Thyroid gland (tissue), 4 donors: Measurements from ENCODE around the gene MS4A14. TPM values are rescaled to one million over a fixed set of nuclear protein-coding genes. Genes with fewer than 3 reads are reported as not detected.

Experiments used
- DNase-seq, 2 donors: peaks; one replicate each; pipeline ENCODE4 v3.0.0-alpha.2; 2019
- H3K27ac ChIP-seq, 3 donors: fragments of 200-600 bp; sonication (generic); 1 replicate in 2 of 3; 2 replicates in 1 of 3; pipeline ENCODE4 v1.5.1; 2016 to 2019; ENCODE audit warnings: mild to moderate bottlenecking in 1 of 3, moderate library complexity in 1 of 3
- H3K27me3 ChIP-seq: fragments of 200-600 bp; sonication (generic); one replicate; pipeline ENCODE4 v1.5.1; 2019
- H3K36me3 ChIP-seq, 2 donors: fragments of 200-600 bp; sonication (generic); one replicate each; pipeline ENCODE4 v1.5.1; 2016 to 2019
- H3K4me1 ChIP-seq, 2 donors: fragments of 200-600 bp; sonication (generic); one replicate each; pipeline ENCODE4 v1.5.1; 2017 to 2019
- H3K4me3 ChIP-seq, 3 donors: fragments of 200-600 bp; sonication (generic); replicated peaks in 1 of 3; 1 replicate in 2 of 3; 2 replicates in 1 of 3; pipeline ENCODE4 v1.5.1; 2016; ENCODE audit warnings: mild to moderate bottlenecking in 1 of 3
- H3K9me3 ChIP-seq: fragments of 200-600 bp; sonication (generic); one replicate; pipeline ENCODE4 v1.5.1; 2017
- POLR2A ChIP-seq, 2 donors: fragments of 450-650 bp; IDR thresholded peaks; one replicate each; pipeline ENCODE4 v1.6.1; 2017; ENCODE audit warnings: antibody characterized with exemption in 2 of 2, mild to moderate bottlenecking in 2 of 2, moderate library complexity in 1 of 2
- WGBS, 2 donors: methylation state at CpG; one replicate each; pipeline ENCODE4 v1.1.5; 2017; 5-methylcytosine and 5-hydroxymethylcytosine counted together
- intact Hi-C: fragments of 100-400 bp; cut with DNase I; formaldehyde crosslinking; loops from one replicate; pipeline ENCODE4 v1.15.1; 2023
- total RNA-seq, 4 donors: library from RNA; depleted of rRNA; stranded (reverse); fragments of >200 nt; gene quantifications; one replicate each; pipeline ENCODE4 v1.2.3, GENCODE V29; 2016
- TF ChIP-seq, protein P1 (sequence below), 6 experiments: fragments of 200-600 bp in 3 of 6; fragments of 450-650 bp in 3 of 6; sonication (generic) in 3 of 6; IDR thresholded peaks; one replicate each; pipeline ENCODE4 v1.5.1; 2016 to 2019; ENCODE audit warnings: antibody characterized with exemption in 6 of 6, mild to moderate bottlenecking in 2 of 6, inconsistent platforms in 1 of 6, moderate library complexity in 1 of 6

MS4A14 gene
- total RNA-seq, 4 donors from 2014 or later = 0.49 to 1.6 (median 0.92) TPM

DNA sequence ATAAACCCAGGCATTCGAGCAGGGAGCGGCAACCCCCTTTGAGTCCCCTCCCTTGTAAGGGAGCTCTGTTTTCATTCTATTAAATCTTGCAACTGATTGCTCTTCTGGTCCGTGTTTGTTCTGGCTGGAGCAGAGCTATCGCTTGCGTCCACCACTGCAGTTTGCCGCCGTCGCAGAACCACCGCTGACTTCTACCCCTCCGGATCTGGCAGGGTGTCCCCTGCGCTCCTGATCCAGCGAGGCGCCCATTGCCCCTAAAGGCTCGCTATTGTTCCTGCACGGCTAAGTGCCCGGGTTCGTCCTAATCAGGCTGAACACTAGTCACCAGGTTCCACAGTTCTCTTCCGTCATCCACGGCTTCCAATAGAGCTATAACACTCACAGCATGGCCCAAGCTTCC is 28.4 kb upstream of the MS4A14 start:
- no peak for DNase-seq
- WGBS, 2 donors = 94 to 95% methylated on average over 19 of the region's 19 CpGs
- Histone ChIP-seq H3K36me3 (no peaks in the 10 kb centered on the region), H3K9me3 (no peaks in the 10 kb centered on the region), H3K27me3 (no peaks in the 10 kb centered on the region), H3K27ac (no peak overlapping the region), H3K4me1 (no peaks in the 10 kb centered on the region), H3K4me3 (no peak overlapping the region)
- TF ChIP-seq, protein P1, sequence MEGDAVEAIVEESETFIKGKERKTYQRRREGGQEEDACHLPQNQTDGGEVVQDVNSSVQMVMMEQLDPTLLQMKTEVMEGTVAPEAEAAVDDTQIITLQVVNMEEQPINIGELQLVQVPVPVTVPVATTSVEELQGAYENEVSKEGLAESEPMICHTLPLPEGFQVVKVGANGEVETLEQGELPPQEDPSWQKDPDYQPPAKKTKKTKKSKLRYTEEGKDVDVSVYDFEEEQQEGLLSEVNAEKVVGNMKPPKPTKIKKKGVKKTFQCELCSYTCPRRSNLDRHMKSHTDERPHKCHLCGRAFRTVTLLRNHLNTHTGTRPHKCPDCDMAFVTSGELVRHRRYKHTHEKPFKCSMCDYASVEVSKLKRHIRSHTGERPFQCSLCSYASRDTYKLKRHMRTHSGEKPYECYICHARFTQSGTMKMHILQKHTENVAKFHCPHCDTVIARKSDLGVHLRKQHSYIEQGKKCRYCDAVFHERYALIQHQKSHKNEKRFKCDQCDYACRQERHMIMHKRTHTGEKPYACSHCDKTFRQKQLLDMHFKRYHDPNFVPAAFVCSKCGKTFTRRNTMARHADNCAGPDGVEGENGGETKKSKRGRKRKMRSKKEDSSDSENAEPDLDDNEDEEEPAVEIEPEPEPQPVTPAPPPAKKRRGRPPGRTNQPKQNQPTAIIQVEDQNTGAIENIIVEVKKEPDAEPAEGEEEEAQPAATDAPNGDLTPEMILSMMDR (IDR thresholded peaks at IDR 0.05) = no peak
- TF ChIP-seq POLR2A (IDR thresholded peaks at IDR 0.05) = no peak
- intact Hi-C loops = no loop called here

DNA sequence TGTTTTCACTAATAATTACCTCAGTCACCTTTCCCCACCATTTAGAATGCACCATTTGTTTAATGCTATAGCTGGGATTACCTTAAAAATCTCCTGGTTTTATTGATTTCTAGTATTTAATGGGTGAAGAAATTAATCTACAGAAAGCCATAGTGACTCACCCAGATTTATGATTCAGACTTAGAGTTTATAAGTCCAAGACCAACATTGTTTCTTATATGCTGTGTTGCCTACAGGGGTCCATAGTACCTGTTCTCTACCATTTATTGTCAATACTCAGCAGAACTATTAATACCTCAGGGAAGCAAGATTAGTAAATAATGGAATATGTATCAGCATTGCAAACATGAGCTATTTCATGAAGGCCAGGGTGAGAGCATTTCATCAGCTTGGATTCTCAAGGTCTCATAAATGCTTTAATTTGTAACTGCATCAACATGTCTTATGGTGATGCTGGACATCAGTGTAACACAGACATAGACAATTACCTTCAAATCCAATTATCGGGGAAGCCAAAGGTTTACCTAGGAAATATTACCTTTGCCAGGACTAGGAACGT is 25.9 kb upstream of the MS4A14 start:
- intact Hi-C loops = no loop called here
- no peak for TF ChIP-seq POLR2A (IDR thresholded peaks at IDR 0.05)
- TF ChIP-seq, protein P1 (IDR thresholded peaks at IDR 0.05) = no peak
- Histone ChIP-seq H3K27me3 (no peaks in the 10 kb centered on the region), H3K4me1 (no peaks in the 10 kb centered on the region), H3K9me3 (no peaks in the 10 kb centered on the region), H3K4me3 (no peak overlapping the region), H3K36me3 (no peaks in the 10 kb centered on the region), H3K27ac (no peak overlapping the region)
- 48 to 53% methylated on average over 2 of the region's 2 CpGs for WGBS, 2 donors
- DNase-seq = no peak

- H3K27ac ChIP-seq = no peak overlapping the region
- no peaks in the 10 kb centered on the region for H3K9me3 ChIP-seq
- no peak for TF ChIP-seq POLR2A (IDR thresholded peaks at IDR 0.05)
- TF ChIP-seq, protein P1 (IDR thresholded peaks at IDR 0.05) = no peak
- H3K27me3 ChIP-seq = no peaks in the 10 kb centered on the region
- H3K4me1 ChIP-seq = no peaks in the 10 kb centered on the region
- DNase-seq = no peak
- no peaks in the 10 kb centered on the region for H3K36me3 ChIP-seq
- intact Hi-C loops = no loop called here
- 42 to 46% methylated on average over 5 of the region's 5 CpGs for whole genome bisulfite sequencing, 2 donors
- no peak overlapping the region for H3K4me3 ChIP-seq
These were observed 25.4 kb upstream of the MS4A14 start for GRCh38 chr11:60370811-60371298.

DNA sequence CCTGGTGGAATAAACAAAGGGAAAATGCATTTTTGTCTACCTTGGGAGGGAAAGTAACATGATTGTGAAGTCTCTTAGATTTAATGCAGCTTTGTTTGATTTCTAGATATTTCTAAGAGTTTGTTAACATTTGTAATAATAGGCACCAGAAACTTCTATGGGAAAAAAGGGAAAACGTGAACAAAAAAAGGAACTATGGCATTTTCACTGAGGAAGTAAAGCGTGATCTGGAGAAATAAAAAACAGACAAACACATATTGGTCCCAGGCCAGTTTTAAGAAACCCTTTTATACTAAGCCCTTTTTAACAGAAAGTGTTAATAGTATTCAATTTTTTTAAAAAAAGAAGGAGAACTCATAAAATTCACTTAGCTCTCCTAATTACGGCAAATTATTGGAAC is 24.9 kb upstream of the MS4A14 start:
- H3K9me3 ChIP-seq = no peaks in the 10 kb centered on the region
- no peak overlapping the region for H3K4me3 ChIP-seq
- intact Hi-C loops = no loop called here
- no peak for DNase-seq
- H3K36me3 ChIP-seq = no peaks in the 10 kb centered on the region
- no peaks in the 10 kb centered on the region for H3K4me1 ChIP-seq
- TF ChIP-seq POLR2A (IDR thresholded peaks at IDR 0.05) = no peak
- TF ChIP-seq, protein P1 (IDR thresholded peaks at IDR 0.05) = no peak
- H3K27ac ChIP-seq = no peak overlapping the region
- no peaks in the 10 kb centered on the region for H3K27me3 ChIP-seq
- WGBS, 2 donors = 80 to 82% methylated on average over 3 of the region's 3 CpGs

DNA sequence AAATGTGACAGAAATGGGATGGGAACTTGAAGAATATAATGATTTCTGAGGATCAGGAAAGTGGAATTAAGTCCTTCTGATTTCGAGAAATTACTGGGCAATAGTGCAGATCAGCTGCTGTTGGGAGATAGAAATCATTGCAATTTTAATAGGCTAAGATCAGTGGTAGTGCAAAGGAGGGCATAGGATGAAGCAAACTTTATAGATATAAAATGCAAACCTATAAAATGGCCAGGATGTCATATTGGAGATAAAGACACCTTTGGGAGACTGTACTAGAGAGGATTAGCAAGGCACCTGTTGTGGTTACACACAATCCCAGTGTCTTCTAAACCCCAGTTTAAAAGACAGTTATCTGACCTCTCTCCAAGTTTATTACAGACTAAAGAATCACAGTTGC is 24.4 kb upstream of the MS4A14 start:
- intact Hi-C loops = no loop called here
- no peak overlapping the region for H3K27ac ChIP-seq

More for the DNA sequence above, 24.4 kb upstream of the MS4A14 start:
- Histone ChIP-seq H3K4me3 (no peak overlapping the region), H3K9me3 (no peaks in the 10 kb centered on the region), H3K27me3 (no peaks in the 10 kb centered on the region), H3K36me3 (no peaks in the 10 kb centered on the region), H3K4me1 (no peaks in the 10 kb centered on the region)
- DNase-seq = no peak
- TF ChIP-seq POLR2A (IDR thresholded peaks at IDR 0.05) = no peak
- TF ChIP-seq, protein P1 (IDR thresholded peaks at IDR 0.05) = no peak
- 68 to 85% methylated on average over 1 of the region's 1 CpG for WGBS, 2 donors
